Activated CD4-positive, CD25-positive, alpha-beta regulatory T cell treated with anti-CD3 and anti-CD28 coated beads, Interleukin-2, amount 50 U/mL, for 72 hours (primary cell): ENCODE data around the gene CNGB1.
A peak's percentile ranks its signal among the peaks of the same experiment; 100 is the strongest.
"Not testable (repeated sequence)": the region's sequence is repeated elsewhere in the genome, so short reads cannot be mapped to it uniquely, and the experiment has no call there.

Experiments
- DNase-seq: peaks from one replicate; pipeline ENCODE4 v3.0.0; 2021

Gene CNGB1

DNA sequence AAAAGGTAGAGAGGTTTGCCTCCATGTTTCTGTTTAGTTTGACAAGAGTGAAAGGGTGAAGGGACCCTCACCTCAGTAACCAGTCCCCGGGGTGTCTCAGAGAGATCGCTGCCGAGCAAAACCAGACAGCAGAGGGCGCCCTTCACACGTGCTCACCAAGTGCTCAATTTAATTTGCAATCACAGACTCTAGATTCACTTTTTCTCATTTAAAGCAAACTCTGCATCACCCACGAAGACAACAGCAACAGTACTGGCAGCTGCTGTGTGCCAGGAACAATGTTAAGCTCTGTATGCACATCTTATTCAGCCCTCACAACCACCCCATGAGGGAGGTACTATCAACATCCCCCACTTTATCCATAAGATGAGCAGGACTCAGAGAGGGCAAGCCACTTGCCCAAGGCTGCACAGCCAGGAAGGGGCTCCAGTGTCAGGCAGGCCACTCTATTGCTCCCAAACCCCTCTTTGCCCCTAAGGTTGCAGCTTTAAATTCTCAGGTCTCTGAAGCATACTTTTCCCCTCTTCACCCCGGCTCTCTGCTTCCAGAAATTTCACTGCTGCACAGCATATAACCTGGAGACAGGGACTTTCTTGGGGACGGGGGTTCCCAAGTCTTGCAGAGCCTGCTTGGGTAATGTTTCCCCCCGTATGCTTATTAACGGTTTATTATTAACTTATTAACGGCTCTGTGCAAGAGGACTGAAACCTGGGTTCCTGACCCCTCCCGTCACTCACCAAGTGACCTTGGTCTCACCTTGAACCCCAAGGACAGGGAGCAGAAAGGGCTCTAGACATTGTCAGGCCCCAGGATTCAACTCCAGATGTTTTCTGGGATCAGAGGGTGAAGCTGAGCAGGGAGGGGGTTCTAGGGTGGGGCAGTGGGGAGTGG lies 70.9 kb downstream of the CNGB1 start:
- peak; percentile 80 for DNase-seq

DNA sequence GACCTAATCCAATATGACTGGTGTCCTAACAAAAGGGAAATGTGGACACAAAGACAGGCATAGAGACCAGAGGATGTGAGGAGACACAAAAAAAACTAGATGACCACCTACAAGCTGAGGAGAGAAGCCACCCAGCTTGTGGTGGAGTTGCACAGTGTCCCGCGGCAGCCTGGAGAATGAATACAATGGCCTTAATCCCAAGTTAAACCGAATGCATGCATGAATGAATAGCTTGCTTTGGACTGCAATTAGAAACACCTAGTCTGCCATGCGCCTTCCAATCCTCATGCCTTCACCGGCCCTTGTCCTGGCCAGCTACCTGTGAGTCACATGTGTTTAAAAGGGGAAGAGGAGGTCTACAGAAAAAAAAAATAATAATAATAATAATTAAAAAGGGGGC lies 72.0 kb downstream of the CNGB1 start:
- DNase-seq: no peak

DNA sequence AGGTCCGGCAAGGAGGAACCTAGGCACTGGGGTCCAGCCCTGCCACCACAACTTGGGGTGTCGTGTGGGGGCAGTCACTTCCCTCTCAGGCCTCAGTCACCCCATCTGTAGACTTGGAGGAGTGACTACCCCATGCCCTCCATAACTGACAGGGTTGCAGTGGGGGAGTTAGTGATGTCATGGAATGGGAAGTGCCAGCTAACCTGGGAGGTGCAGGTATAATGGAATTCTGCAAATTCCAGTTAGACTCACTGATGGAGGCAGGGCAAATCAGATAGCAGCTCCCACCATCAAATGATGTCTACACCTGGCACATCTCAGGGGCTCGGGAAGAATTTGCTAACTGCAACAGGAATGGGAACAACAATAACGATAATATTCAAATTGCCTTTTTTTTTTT lies 72.9 kb downstream of the CNGB1 start:
- no peak for DNase-seq

- no peak for DNase-seq
These were observed 73.7 kb downstream of the CNGB1 start for GRCh38 chr16:57897053-57897784.

DNA sequence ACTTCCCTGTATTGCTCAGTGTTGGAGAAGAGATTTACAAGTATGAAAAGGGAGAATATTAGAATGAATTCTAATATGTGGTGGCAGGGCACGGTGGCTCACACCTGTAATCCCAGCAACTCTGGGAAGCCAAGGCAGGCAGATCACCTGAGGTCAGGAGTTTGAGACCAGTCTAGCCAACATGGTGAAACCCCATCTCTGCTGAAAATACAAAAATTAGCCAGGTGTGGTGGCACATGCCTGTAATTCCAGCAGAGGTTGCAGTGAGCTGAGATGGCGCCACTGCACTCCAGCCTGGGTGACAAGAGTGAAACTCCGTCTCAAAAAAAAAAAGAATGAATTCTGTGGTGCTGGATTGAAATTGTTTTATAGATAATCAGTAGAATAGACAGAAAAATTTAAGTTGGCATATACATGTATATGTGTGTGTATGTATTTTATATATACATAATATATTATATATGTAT lies 75.8 kb downstream of the CNGB1 start:
- not testable (repeated sequence) for DNase-seq

- DNase-seq: no peak
These were observed 76.4 kb downstream of the CNGB1 start for GRCh38 chr16:57894390-57895080.

DNA sequence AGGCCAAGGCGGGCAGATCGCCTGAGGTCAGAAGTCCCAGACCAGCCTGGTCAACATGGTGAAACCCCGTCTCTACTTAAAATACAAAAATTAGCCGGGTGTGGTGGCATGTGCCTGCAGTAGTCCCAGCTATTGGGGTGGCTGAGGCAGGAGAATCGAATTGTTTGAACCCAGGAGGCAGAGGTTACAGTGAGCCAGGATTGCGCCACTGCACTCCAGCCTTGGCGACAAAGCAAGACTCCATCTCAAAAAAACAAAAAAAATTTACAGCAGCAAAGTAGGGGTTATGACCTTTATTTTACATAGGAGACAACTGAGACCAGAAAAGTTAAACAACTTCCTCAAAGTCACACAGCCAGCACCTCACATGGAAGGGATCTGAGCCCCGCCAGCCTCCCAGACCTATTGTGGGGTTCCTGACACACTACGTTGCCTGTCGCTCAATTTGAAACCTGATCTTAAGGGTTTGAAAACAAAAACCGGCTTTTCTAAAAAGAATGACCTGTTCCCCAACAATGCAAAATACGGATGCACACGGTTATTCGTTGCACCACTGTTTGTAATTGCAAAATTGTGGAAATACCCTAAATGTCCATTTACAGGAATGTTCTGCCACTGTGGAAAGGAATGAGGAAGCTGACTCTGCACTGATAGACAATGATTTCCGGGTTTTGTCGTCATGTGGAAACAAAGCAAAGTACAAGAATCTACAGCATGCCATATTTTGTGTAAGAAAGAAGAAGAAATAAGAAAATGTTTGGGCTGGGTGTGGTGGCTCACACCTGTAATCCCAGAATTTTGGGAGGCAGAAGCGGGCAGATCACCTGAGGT lies 77.2 kb downstream of the CNGB1 start:
- no peak for DNase-seq

DNA sequence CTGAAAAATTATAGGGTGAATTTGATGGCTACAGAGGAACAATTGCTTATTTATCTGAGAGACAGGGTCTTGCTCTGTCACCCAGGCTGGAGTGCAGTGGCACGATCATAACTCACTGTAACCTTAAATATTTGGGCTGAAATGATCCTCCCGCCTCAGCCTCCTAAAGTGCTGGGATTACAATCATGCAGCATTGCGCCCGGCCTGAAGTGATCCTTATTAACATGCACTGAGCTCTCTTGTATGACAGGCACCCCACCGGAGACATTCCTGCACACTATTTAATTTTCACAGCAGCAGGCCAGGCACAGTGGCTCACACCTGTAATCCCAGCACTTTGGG lies 77.7 kb downstream of the CNGB1 start:
- DNase-seq: no peak

DNA sequence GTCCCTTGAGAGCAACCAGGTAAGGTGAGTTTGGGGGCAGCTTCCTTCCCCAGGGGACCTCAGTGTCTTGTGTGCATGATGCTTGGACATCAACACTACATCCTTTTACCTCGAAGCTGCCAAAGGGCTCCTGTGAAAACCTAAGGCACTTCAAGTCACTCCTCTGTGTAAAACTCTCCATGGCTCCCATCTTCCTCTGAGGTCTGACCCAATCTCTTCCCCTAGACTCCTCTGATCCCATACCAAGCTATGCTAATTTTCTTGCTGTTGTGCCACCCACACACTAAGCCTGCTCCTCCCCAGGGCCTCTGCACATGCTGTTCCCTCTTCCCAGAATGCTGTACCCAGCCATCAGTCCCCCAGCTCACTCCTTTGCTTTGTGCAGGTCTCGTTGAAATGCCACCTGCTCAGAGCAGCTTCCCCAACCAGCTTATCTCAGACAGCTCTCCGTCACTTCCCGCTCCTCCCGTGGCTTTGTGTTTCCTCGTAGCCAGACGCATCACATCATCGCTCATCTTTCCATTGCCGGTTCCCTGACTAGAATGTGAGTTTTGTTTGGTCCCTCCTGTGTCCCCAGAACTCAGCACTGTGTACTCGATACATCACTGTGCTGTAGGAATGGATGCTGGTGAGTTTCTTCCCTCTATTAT lies 78.4 kb downstream of the CNGB1 start:
- DNase-seq: no peak

DNA sequence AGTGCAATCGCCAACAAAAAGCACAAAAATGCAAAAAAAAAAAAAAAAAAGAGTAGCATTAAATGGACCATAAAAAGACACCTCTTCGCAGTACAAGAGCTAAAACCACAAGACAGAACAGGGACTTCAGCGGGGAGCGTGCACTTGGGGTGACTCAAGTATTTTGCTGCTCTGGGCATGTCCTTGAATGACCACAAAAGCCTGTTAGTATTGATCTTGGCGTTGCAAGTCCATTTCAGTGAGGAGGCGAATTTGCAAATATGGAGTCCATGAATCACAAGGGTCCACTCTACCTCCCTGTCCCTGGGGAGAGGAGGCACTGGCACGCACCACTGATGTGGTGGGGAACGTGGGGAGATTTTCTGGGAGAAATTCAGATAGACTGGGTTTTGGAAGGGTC lies 78.9 kb downstream of the CNGB1 start:
- no peak for DNase-seq

DNA sequence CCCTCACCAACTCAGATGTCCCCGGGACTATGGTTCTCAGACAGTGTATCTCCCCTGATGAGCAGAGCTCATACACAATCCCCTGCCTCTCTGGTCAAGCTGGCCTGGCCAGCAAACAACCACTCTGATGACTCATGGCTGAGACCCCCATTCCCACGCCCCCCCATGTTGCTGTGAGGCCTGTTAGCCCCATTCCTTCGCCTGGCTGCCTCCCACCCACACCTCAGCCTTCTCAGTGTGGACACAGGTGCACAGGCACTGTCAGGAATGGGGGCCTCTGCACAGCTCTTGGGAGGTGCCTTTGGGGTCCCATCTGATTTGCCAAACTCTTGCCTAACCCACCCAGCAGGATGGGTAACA lies 80.2 kb downstream of the CNGB1 start:
- DNase-seq: no peak

DNA sequence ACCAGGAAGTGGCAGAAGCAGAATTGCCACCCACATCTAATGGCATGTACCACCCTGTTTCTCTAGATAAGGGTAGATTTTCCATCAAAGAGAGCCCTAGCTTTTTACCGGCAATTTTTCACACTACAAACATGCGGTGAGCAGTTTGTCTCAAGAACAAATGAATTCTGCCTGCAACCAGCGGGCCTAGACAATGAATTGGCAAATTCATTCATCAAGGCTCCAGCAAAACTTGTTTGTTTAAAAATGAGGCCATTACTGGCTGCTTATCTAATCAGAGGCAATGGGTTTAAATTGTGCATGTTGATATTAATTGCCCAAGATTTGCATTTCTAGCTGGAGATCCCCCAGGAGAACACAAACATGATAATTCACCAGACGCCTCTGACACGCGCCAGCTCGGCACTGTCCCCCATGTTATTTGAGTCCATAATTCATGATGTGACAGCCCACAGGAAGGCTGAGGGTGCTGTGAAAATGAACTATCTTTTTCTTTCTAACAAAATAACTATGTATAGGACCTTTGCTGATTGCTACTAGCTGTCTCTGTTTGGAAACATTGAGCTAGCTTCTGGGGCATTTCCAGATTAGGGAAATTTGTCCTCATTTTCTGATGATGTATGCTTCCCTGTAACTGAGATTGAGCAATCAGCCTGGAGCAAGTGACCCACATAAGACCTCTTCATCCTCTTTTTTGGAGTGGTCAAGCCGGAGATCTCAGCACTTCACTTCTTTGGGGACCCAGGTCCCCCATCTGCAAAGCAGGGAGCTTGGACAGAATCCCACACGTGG lies 80.8 kb downstream of the CNGB1 start:
- no peak for DNase-seq

GRCh38 chr16:57889522-57889921 lies 81.4 kb downstream of the CNGB1 start:
- no peak for DNase-seq

DNA sequence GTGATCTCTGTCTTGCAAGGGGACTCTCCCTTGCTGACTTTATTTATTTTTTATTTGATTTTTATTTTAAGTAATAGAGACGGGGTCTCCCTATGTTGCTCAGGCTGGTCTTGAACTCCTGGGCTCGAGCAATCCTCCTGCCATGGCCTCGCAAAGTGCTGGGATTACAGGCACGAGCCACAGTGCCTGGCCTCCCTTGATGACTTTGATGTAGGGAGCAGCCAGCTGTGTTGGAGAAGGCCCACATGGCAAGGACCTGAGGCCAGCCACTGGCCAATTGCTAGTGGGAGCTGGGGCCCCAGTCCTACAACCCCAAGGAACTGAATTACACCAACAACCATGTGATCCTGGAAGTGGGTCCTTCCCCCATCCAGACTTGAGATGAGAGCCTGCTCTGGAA lies 81.8 kb downstream of the CNGB1 start:
- no peak for DNase-seq

DNA sequence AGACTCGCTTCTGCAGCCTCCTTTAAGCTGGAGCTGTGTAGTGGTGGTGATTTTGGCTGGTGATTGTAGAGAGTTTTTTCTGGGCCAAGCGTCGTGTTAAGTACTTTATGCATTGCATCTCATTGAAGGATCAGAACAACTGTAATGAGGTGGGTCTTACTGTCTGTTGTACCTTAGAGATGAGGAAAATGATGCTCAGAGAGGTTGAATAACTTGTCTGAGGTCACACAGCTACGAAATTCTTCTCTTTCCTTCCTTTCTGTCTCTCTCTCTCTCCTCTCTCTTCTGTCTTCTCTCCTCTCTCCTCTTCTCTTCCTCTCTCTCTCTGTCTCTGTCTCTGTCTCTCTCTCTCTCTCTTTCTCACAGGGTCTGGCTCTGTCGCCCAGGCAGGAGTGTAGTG lies 82.8 kb downstream of the CNGB1 start:
- DNase-seq: no peak

GRCh38 chr16:57887711-57888110 lies 83.2 kb downstream of the CNGB1 start:
- no peak for DNase-seq

DNA sequence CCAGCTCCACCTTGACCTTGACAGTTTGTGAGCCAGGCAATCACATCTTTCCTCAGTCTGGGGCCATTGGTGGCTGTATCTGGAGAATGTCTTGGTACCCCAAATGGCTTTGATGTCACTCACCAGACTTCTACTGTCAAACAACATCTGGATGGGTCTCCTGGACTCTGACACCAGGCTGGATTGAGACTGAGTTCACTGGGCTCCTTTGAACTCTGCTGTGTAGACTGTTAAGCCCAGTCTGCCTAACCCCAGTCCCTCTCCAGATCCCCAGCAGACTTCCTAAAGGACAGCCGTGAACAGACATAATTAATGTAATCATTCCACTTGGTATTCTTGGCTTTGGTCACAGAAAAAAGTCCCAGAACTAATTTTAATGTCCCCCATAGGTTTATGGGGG lies 84.5 kb downstream of the CNGB1 start:
- no peak for DNase-seq

GRCh38 chr16:57884655-57885133 lies 86.2 kb downstream of the CNGB1 start:
- no peak for DNase-seq

DNA sequence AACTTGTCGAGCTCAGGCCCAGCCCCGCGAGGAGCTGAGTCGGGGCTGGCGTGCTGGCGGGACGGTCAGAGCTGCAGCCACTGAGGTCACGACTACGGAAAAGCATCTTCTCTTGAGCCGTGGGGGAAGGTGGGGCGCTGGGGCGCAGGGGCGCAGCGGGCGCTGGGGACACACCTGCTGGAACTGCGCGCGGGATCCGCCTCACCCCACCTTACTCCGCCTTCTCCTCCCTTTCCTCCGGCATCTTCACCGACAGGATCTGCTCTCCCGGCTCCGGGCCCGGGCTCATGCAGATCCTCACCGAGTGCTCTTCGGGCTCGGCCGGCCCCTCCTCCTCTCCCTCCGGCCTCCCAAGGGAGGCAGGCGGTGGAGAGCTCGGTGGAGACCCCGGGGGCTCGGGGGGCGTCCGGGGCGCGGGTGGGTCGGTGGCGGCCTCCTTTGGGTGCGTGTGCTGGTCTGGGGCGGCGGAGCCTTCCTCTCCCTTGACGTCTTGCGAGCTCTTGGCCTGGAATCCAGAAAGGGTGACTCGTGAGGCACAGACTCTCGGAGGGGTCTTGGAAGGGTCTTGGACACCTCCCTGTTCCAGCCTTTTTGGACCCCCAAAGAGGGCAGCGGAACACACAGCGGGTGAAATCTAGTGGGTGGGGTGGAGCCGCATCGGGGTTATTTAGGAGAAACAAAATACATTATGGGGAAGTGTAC lies 86.8 kb downstream of the CNGB1 start:
- DNase-seq: no peak

- no peak for DNase-seq
These were observed 87.4 kb downstream of the CNGB1 start for GRCh38 chr16:57883480-57883879.

DNA sequence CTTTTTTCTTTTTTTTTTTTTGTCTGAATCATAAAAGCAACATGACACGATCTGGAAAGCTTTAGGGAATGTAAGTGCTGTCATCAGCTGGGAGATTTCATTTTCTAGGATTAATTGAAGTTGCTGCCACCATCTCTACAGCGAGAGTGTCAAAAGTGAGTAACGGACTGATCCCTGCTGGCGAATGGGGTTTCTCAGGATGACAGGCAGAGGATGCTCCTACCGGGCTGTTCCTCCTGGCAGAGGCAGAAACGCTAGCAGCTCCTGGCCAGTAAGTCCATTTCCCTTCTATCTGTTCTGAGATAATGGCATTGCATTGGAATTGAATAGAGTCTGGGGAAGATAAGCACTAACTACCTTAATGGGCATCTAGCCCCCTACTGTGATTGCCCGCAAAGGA lies 88.1 kb downstream of the CNGB1 start:
- DNase-seq: no peak
